Thymus (tissue), 11 donors: ENCODE measurements around the gene HLA-DOB. TPM values are rescaled to one million over a fixed set of nuclear protein-coding genes. Genes with fewer than 3 reads are reported as not detected.

Experiments
- DNase-seq, 9 donors: peaks; one replicate each; pipeline ENCODE4 v3.0.0-alpha.2; 2013; ENCODE audit warnings: low spot score in 9 of 9, low read depth in 6 of 9, missing footprints in 1 of 9
- H3K27ac ChIP-seq, 2 donors: one replicate each; pipeline ENCODE4 v1.5.1; 2013; ENCODE audit warnings: control low read depth in 1 of 2, low read depth in 1 of 2, low read length in 1 of 2, mild to moderate bottlenecking in 1 of 2, moderate library complexity in 1 of 2
- H3K27me3 ChIP-seq, 2 donors: one replicate each; pipeline ENCODE4 v1.5.1; 2013; ENCODE audit warnings: low read length in 1 of 2; ENCODE audit not compliant: control insufficient read depth in 2 of 2, insufficient read depth in 1 of 2
- H3K36me3 ChIP-seq, 2 donors: one replicate each; pipeline ENCODE4 v1.5.1; 2013; ENCODE audit warnings: low read length in 1 of 2, mild to moderate bottlenecking in 1 of 2, moderate library complexity in 1 of 2; ENCODE audit not compliant: control insufficient read depth in 2 of 2, insufficient read depth in 2 of 2
- H3K4me1 ChIP-seq, 2 donors: one replicate each; pipeline ENCODE4 v1.5.1; 2013; ENCODE audit warnings: low read length in 2 of 2; ENCODE audit not compliant: control insufficient read depth in 2 of 2, insufficient read depth in 2 of 2
- H3K4me3 ChIP-seq, 2 donors: one replicate each; pipeline ENCODE4 v1.5.1; 2013; ENCODE audit warnings: low read length in 2 of 2, control low read depth in 1 of 2, mild to moderate bottlenecking in 1 of 2
- H3K9me3 ChIP-seq, 2 donors: one replicate each; pipeline ENCODE4 v1.5.1; 2013; ENCODE audit warnings: low read length in 1 of 2, mild to moderate bottlenecking in 1 of 2; ENCODE audit not compliant: control insufficient read depth in 2 of 2, insufficient read depth in 1 of 2
- WGBS: extraction: QIAGEN DNeasy Blood & Tissue Kit; methylation state at CpG from one replicate; pipeline ENCODE4 v1.1.7; 2013; 5-methylcytosine and 5-hydroxymethylcytosine counted together
- polyA plus RNA-seq: library from polyadenylated mRNA; stranded (reverse); fragments of 200-250 nt; gene quantifications from one replicate; pipeline ENCODE4 v1.2.3, GENCODE V29; 2013
- total RNA-seq: library from RNA; stranded (reverse); fragments of 120-200 nt; gene quantifications from one replicate; pipeline ENCODE4 v1.2.4, GENCODE V29; 2013
- donor health status: healthy.

The HLA-DOB gene
- total and polyA plus RNA-seq, 2 donors = 18.8 to 40.1 TPM

DNA sequence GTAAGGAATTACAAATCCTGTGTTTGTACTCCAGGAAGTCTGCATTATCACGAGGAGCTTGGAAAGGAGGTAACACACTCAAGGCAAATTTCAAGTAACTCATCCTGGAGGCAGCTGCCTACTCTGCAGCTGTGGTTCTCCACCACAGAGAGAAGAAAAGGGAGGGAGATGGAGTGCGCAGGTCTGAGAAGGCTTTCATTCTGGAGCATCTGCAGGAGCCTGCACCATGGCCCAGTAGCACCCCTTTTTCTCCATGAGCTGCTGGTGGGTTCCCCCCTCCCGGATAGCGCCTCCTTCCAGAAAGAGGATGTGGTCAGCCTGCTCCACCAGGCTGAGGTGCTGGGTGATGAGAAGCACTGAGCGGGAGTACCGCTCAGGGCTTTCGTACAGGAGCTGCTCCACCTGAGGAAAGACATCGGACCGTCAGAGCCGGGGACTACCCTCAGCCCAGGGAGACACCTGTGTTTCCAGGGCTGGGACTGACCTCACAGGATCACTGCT, 28.6 kb upstream of the HLA-DOB start:
- Histone ChIP-seq H3K9me3 (peaks cover 0 to 6% of the 10 kb centered on the region in 2 donors), H3K4me3 (peak overlapping the region; percentile 93 to 94), H3K4me1 (peaks cover 34 to 57% of the 10 kb centered on the region in 2 donors), H3K36me3 (peaks cover 37 to 70% of the 10 kb centered on the region in 2 donors), H3K27me3 (no peaks in the 10 kb centered on the region), H3K27ac (peak overlapping the region; percentile 99)
- peak in 5 of 9 donors; percentile 40 to 82 (median 63) for DNase-seq
- WGBS = 6% methylated on average over 10 of the region's 10 CpGs

GRCh38 chr6:32844839-32845383, 28.1 kb upstream of the HLA-DOB start:
- DNase-seq = peak in 1 of 9 donors; percentile 60
- 2% methylated on average over 19 of the region's 19 CpGs for WGBS
- H3K27me3 ChIP-seq = no peaks in the 10 kb centered on the region
- peak overlapping the region; percentile 93 to 94 for H3K4me3 ChIP-seq
- H3K36me3 ChIP-seq = peaks cover 34 to 70% of the 10 kb centered on the region in 2 donors
- H3K9me3 ChIP-seq = peaks cover 0 to 6% of the 10 kb centered on the region in 2 donors
- peak overlapping the region; percentile 99 for H3K27ac ChIP-seq
- H3K4me1 ChIP-seq = peaks cover 36 to 62% of the 10 kb centered on the region in 2 donors

GRCh38 chr6:32843979-32844838, 27.4 kb upstream of the HLA-DOB start, which contains the start of gene PSMB8:
Gene PSMB8, minus strand, starts transcription at chr6:32844047. Its CDS starts 51 bp downstream, at chr6:32843996.
- H3K4me1 ChIP-seq = peaks cover 36 to 69% of the 10 kb centered on the region in 2 donors
- H3K9me3 ChIP-seq = peaks cover 0 to 6% of the 10 kb centered on the region in 2 donors
- peaks cover 32 to 67% of the 10 kb centered on the region in 2 donors for H3K36me3 ChIP-seq
- H3K27me3 ChIP-seq = no peaks in the 10 kb centered on the region
- peak; percentile 93 to 99 (median 97) for DNase-seq
- under 1% methylated on average over 40 of the region's 40 CpGs for WGBS
- H3K4me3 ChIP-seq = peak within 1 kb of the TSS; percentile 93 to 94
- H3K27ac ChIP-seq = peak within 1 kb of the TSS; percentile 99

- Histone ChIP-seq H3K27ac (peak overlapping the region; percentile 99), H3K4me1 (peaks cover 36 to 73% of the 10 kb centered on the region in 2 donors), H3K36me3 (peaks cover 25 to 60% of the 10 kb centered on the region in 2 donors), H3K27me3 (no peaks in the 10 kb centered on the region), H3K4me3 (peak overlapping the region; percentile 93 to 94), H3K9me3 (peaks cover 0 to 6% of the 10 kb centered on the region in 2 donors)
- DNase-seq = peak in 1 of 9 donors; percentile 53
- 5% methylated on average over 28 of the region's 28 CpGs for WGBS
These were observed 26.7 kb upstream of the HLA-DOB start for GRCh38 chr6:32843331-32843978.

DNA sequence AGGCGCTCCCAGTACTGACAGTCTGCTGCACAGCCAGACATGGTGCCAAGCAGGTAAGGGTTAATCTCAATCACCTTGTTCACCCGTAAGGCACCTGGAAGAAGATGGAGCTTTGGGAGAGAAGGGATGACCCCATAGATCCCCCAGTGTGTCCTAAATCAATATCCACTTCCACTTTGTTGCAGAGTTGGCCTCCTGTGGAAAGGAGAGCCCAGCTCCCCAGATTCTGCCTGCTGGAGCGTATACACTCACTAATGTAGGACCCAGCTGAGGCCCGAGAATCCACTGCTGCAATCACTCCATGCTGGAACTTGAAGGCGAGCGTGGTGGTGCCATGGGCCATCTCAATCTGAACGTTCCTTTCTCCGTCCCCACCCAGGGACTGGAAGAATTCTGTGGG, 25.9 kb upstream of the HLA-DOB start:
- no peak for DNase-seq
- H3K36me3 ChIP-seq = peaks cover 17 to 52% of the 10 kb centered on the region in 2 donors
- H3K4me1 ChIP-seq = peaks cover 37 to 78% of the 10 kb centered on the region in 2 donors
- peak overlapping the region; percentile 93 to 94 for H3K4me3 ChIP-seq
- H3K27me3 ChIP-seq = no peaks in the 10 kb centered on the region
- H3K27ac ChIP-seq = peak overlapping the region in 1 of 2 donors; percentile 25
- WGBS = 90% methylated on average over 8 of the region's 8 CpGs
- peaks cover 0 to 6% of the 10 kb centered on the region in 2 donors for H3K9me3 ChIP-seq

DNA sequence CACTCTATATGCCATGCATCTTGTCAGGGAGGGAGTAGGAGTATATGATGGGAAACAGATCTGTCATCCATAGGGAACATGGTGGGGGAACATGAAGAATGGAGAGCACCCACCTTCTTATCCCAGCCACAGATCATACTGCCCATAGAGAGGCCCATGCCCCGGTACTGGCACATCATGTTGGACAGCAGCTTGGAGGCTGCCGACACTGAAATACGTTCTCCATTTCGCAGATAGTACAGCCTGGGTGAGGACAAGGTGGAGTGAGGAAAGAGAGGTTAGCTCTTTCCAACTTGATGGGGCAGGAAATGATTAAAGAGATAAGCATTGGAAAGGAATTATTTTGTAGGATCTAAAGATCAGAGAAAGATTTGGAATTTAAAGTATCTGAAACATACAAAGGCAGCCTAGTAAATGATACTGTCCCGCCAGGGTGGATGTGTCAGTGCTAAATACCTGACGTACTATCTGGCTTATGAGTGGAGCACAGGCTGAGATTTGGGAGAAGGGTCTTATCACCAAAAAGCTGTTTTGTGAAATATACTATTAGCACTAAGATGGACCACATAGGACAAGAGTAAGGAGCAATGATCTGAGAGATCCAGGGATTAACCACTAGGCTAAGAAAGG, 25.3 kb upstream of the HLA-DOB start:
- peaks cover 39 to 83% of the 10 kb centered on the region in 2 donors for H3K4me1 ChIP-seq
- H3K9me3 ChIP-seq = peaks cover 0 to 6% of the 10 kb centered on the region in 2 donors
- H3K27ac ChIP-seq = no peak overlapping the region
- WGBS = 98% methylated on average over 6 of the region's 6 CpGs
- H3K36me3 ChIP-seq = peaks cover 13 to 46% of the 10 kb centered on the region in 2 donors
- no peak overlapping the region for H3K4me3 ChIP-seq
- no peak for DNase-seq
- H3K27me3 ChIP-seq = no peaks in the 10 kb centered on the region

DNA sequence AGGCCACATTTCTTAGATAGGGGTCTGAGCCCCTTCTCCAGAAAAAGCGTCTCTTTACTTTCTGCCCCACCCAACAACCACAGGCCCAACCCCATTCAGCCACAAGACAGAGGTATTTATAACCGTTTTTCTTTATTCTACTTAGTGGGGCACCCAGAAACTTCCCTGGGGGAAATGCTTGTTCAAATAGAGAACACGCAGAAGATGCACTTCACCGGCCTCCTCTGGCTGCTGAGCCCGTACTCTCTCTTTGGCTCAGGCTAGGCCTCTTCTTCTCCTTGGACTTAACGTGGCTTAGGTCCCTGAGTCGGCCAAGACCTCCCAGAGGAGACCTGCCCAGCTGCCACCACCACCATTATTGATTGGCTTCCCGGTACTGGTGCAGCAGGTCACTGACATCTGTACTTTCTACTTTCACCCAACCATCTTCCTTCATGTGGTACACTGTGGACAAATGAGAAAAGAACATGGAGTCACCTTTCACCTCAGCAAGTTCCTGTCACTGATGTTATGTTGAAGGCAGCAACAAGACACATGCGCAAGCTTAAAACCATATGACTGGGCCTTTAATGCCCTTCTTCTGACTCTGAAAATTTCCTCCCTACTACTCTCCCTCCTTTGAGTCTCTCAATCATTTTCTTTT, 23.9 kb upstream of the HLA-DOB start:
- H3K4me1 ChIP-seq = peaks cover 32 to 71% of the 10 kb centered on the region in 2 donors
- no peak overlapping the region for H3K4me3 ChIP-seq

GRCh38 chr6:32839356-32839755, 22.6 kb upstream of the HLA-DOB start:
- Histone ChIP-seq H3K36me3 (peaks cover 20 to 52% of the 10 kb centered on the region in 2 donors), H3K27ac (peak overlapping the region in 1 of 2 donors; percentile 55), H3K4me3 (no peak overlapping the region), H3K4me1 (peaks cover 27 to 68% of the 10 kb centered on the region in 2 donors), H3K27me3 (no peaks in the 10 kb centered on the region), H3K9me3 (peaks cover 0 to 6% of the 10 kb centered on the region in 2 donors)
- 91% methylated on average over 15 of the region's 15 CpGs for WGBS
- DNase-seq = no peak

More for the DNA sequence above, 23.9 kb upstream of the HLA-DOB start:
- Histone ChIP-seq H3K9me3 (peaks cover 0 to 6% of the 10 kb centered on the region in 2 donors), H3K36me3 (peaks cover 10 to 43% of the 10 kb centered on the region in 2 donors), H3K27me3 (no peaks in the 10 kb centered on the region), H3K27ac (peak overlapping the region; percentile 69 to 83)
- WGBS = 19% methylated on average over 9 of the region's 9 CpGs
- DNase-seq = peak in 5 of 9 donors; percentile 32 to 70 (median 37)
